ENCODE measurements around the gene DUT. TPM values are rescaled to one million over a fixed set of nuclear protein-coding genes. Genes with fewer than 3 reads are reported as not detected.

DUT gene
- total RNA-seq, 1 donor from 2014 or later, result 150 TPM

DNA sequence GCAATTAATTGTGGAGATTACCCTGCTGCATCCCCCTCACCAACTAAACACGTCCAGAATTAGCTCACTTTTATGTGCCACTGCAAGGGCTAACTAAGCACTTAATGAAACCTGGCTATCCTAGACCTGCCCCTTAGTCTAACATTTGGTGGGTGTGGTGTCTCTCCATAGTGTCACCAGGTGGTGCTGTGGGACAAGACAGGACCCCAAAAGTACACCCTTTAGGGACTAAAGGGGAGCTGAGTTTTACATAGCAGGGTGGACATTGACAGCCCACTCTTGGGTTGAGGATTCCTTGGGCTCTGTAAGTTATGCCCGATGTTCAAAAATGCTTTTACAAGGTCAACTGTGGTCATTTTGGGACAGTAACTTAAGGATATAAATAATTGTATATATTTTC lies 5.7 kb downstream of the DUT start:
- Histone ChIP-seq H3K4me3 (no peak overlapping the region), H3K9me3 (no peaks in the 10 kb centered on the region), H3K27me3 (no peaks in the 10 kb centered on the region), H3K27ac (no peak overlapping the region), H3K4me1 (peaks cover 4 to 7% of the 10 kb centered on the region in 2 donors), H3K36me3 (peaks cover 18 to 24% of the 10 kb centered on the region in 2 donors)
- TF ChIP-seq, protein P1, sequence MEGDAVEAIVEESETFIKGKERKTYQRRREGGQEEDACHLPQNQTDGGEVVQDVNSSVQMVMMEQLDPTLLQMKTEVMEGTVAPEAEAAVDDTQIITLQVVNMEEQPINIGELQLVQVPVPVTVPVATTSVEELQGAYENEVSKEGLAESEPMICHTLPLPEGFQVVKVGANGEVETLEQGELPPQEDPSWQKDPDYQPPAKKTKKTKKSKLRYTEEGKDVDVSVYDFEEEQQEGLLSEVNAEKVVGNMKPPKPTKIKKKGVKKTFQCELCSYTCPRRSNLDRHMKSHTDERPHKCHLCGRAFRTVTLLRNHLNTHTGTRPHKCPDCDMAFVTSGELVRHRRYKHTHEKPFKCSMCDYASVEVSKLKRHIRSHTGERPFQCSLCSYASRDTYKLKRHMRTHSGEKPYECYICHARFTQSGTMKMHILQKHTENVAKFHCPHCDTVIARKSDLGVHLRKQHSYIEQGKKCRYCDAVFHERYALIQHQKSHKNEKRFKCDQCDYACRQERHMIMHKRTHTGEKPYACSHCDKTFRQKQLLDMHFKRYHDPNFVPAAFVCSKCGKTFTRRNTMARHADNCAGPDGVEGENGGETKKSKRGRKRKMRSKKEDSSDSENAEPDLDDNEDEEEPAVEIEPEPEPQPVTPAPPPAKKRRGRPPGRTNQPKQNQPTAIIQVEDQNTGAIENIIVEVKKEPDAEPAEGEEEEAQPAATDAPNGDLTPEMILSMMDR (IDR thresholded peaks at IDR 0.05), result peak in 1 of 3 experiments; percentile 28
- DNase-seq (ENCODE audit: low spot score in 2 of 2), result no peak
- intact Hi-C loops (cut with DNase I), result no loop called here

DNA sequence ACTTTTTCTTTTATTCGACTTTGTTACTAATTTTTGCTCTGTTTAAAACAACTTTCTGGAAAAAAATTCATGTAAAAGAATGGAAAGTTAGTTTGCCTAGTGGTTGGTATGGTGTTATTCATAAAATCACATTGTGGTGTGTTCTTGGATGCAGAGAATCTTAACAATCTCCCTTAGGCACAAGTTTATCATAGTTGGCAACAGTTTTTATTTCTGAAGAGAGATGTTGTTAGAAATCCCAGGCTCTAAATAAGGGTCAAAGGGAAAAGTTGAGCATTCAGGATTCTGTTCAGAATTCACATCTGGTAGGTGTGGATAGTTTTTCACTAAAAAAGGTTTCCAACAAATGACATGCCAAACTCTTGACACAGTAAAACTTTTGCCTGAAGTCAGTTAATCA lies 6.4 kb downstream of the DUT start:
- Histone ChIP-seq H3K27ac (no peak overlapping the region), H3K36me3 (peaks cover 23 to 28% of the 10 kb centered on the region in 2 donors), H3K27me3 (no peaks in the 10 kb centered on the region), H3K9me3 (no peaks in the 10 kb centered on the region), H3K4me1 (peaks cover 0 to 1% of the 10 kb centered on the region in 2 donors), H3K4me3 (no peak overlapping the region)
- no peak for DNase-seq (ENCODE audit: low spot score in 2 of 2)
- TF ChIP-seq, protein P1 (IDR thresholded peaks at IDR 0.05), result no peak
- intact Hi-C loops (cut with DNase I), result no loop called here

DNA sequence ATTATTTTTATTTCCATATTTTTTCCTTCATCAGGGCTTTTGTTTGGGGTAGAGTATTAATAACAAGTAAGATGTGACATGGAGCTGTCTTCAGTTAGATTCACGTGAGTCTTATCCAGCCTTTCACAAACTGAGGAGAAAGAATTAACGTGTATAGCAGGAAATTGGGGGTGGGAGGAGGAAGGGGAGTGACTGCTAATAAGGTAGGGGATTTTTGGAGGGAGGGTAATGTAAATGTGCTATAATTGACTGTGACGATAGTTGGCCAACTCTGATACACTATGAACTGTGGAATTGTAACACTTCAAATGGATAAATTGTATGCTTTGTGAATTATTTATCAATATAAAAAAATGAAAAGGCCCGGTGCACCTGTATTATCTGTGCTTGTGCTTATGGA lies 8.9 kb downstream of the DUT start:
- Histone ChIP-seq H3K27ac (no peak overlapping the region), H3K27me3 (no peaks in the 10 kb centered on the region), H3K36me3 (peaks cover 23 to 41% of the 10 kb centered on the region in 2 donors), H3K9me3 (no peaks in the 10 kb centered on the region), H3K4me3 (no peak overlapping the region), H3K4me1 (no peaks in the 10 kb centered on the region)
- intact Hi-C loops (cut with DNase I), result no loop called here
- no peak for DNase-seq (ENCODE audit: low spot score in 2 of 2)
- TF ChIP-seq, protein P1 (IDR thresholded peaks at IDR 0.05), result no peak

DNA sequence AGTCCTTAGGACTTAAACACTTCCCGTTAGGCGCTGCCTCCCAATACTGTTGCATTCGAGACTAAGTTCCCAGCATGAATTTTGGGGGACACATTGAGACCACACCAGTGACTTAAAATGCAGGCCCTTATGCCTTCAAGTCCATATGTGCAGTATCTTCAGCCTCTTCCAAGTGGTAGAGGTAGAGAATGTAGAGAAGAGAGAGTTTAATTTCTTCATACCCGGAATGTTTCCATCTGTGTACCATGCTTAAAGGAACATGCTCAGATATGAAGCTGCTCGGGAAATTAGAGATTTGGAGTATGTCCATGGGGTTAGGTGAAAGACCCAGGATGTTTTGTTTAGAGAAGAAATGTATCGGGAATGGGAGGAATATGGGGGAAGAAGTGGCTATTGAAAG lies 12.6 kb downstream of the DUT start:
- Histone ChIP-seq H3K27me3 (no peaks in the 10 kb centered on the region), H3K4me3 (no peak overlapping the region), H3K27ac (no peak overlapping the region), H3K9me3 (no peaks in the 10 kb centered on the region), H3K36me3 (peaks cover 15 to 28% of the 10 kb centered on the region in 2 donors), H3K4me1 (no peaks in the 10 kb centered on the region)
- TF ChIP-seq, protein P1 (IDR thresholded peaks at IDR 0.05), result no peak
- intact Hi-C loops (cut with DNase I), result no loop called here
- DNase-seq (ENCODE audit: low spot score in 2 of 2), result no peak

DNA sequence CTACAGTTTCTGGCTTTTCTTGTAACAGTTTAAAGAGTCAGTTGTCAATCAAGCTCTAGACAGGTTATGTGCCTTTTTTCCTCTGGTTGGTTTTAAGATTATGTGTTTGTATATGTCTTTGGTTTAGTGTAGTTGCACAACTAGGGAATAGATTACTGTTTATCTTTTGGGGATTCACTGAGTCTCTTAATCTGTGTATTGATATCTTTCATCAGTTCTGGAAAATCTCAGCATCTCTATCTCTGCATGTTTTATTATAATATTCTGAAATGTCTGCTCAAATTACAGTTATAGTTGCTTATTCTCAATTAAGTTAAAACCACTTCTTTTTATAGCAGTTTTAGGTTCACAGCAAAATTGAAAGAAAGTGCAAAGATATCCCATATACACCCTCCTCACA lies 14.3 kb downstream of the DUT start:
- no peak overlapping the region for H3K4me3 ChIP-seq
- no peaks in the 10 kb centered on the region for H3K9me3 ChIP-seq
- TF ChIP-seq, protein P1 (IDR thresholded peaks at IDR 0.05), result no peak
- intact Hi-C loops (cut with DNase I), result no loop called here
- H3K27ac ChIP-seq, result no peak overlapping the region
- no peaks in the 10 kb centered on the region for H3K27me3 ChIP-seq
- peaks cover 13 to 20% of the 10 kb centered on the region in 2 donors for H3K36me3 ChIP-seq
- no peak for DNase-seq (ENCODE audit: low spot score in 2 of 2)
- no peaks in the 10 kb centered on the region for H3K4me1 ChIP-seq
